Embryonic facial prominence (tissue), 1 donor: ENCODE data around the gene CDHR5.

Source experiments
- DNase-seq: peaks from one replicate; pipeline ENCODE4 v3.0.0-alpha.2; 2016; ENCODE audit errors: extremely low spot score

Gene CDHR5

GRCh38 chr11:611001-611996, 13.5 kb downstream of the CDHR5 start:
- no peak for DNase-seq

- no peak for DNase-seq
Measured at GRCh38 chr11:610146-610801, 14.5 kb downstream of the CDHR5 start.

DNA sequence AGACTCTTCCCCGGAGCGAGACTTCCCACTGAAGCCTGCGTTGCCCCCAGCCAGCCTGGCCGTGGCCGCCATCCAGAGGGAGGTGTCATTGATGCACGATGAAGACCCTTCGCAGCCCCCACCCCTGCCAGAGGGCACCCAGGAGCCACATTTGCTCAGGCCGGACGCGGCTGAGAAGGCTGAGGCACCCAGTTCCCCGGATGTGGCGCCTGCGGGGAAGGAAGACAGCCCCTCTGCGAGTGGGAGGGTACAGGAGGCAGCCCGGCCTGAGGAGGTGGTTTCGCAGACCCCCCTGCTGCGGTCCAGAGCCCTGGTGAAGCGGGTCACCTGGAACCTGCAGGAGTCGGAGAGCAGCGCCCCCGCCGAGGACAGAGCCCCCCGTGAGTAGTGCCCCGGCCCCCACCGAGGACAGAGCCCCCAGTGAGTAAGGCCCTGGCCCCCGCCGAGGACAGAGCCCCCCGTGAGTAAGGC, 15.4 kb downstream of the CDHR5 start:
- DNase-seq = no peak

GRCh38 chr11:608791-609251, 15.9 kb downstream of the CDHR5 start:
- DNase-seq = no peak

DNA sequence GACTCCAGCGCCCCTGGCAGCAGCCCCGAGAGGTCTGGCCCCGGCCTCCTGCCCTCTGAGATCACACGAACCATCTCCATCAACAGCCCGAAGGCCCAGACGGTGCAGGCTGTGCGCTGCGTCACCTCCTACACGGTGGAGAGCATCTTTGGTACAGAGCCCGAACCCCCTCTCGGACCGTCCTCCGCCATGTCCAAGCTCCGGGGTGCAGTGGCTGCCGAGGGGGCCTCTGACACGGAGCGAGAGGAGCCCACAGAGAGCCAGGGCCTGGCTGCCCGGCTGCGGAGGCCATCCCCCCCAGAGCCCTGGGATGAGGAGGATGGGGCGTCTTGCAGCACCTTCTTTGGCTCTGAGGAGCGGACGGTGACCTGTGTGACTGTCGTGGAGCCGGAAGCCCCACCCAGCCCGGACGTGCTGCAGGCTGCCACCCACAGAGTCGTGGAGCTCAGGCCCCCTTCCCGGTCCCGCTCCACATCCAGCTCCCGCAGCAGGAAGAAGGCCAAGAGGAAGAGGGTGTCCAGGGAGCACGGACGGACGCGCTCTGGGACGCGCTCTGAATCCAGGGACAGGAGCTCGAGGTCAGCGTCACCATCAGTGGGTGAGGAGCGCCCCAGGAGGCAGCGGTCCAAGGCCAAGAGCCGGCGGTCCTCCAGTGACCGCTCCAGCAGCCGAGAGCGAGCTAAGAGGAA, 16.6 kb downstream of the CDHR5 start:
- DNase-seq = no peak

GRCh38 chr11:607020-607780, 17.6 kb downstream of the CDHR5 start:
- DNase-seq = no peak

GRCh38 chr11:606245-606644, 18.5 kb downstream of the CDHR5 start:
- no peak for DNase-seq

GRCh38 chr11:605286-606129, 19.2 kb downstream of the CDHR5 start:
- no peak for DNase-seq

DNA sequence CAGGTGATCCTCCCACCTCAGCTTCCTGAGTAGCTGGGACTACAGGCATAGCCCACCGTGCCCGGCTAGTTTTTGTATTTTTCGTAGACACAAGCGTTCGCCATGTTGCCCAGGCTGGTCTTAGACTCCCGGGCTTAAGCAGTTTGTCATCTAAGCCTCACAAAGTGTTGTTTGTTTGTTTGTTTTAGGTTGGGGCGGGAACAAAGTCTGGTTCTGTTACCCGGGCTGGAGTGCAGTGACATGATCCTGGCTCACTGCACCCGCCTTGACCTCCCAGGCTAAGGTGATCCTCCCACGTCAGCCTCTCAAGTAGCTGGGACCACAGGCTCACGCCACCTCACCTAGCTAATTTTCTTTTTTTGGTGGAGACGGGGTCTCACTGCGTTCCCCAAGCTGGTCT, 21.6 kb downstream of the CDHR5 start:
- no peak for DNase-seq

GRCh38 chr11:601573-602245, 23.0 kb downstream of the CDHR5 start:
- DNase-seq = no peak

DNA sequence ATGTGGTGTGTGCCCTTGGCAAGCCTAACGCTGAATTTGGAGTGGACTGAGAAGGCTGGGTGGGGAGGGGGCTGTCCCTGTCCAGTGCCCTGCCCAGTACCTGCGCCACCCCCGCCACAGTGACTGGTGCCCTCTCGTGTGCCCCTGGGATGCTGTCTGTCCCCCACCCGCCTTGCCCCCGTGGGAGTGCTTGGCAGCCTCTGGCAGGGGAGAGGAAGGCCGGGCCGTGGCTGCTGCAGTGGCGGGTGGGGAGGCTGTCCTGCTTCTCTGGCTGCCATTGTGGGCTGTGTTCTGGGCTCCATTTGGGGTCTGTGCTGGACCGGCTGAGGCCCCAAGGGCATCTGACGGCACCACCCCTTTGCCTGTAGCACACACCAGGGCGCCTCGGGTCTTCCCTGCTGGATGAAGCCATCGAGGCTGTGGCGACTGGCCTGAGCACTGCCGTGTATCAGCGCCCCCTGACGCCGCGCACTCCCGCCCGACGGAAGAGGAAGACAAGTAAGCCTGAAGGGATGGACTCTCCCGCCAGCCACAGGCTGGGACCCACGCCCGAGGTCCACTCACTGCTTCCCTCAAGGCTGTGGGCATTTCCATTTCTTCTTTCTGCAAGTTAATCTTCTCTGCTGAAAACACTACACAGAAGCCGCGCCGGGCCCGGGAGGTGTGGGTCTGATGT, 26.6 kb downstream of the CDHR5 start:
- DNase-seq = no peak

GRCh38 chr11:597166-597725, 27.5 kb downstream of the CDHR5 start:
- DNase-seq = no peak

DNA sequence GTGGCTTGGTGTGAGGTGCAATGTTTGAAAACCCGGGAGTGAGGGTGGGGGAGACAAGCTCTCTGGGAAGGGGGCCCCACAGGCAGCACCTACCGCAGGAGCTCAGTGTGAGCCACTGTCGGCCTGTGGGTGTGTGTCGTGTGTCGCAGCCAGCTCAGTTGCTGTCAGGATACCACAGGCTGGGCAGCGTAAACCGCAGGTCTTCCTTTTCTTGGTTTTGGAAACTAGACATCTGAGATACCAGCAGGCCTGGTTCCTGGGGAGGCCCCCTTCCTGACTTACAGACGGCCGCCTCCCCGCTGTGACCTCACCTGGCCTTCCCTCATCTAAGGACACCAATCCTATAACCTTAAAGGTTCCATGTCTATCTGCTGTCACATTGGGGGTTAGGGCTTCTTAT, 28.4 kb downstream of the CDHR5 start:
- no peak for DNase-seq

DNA sequence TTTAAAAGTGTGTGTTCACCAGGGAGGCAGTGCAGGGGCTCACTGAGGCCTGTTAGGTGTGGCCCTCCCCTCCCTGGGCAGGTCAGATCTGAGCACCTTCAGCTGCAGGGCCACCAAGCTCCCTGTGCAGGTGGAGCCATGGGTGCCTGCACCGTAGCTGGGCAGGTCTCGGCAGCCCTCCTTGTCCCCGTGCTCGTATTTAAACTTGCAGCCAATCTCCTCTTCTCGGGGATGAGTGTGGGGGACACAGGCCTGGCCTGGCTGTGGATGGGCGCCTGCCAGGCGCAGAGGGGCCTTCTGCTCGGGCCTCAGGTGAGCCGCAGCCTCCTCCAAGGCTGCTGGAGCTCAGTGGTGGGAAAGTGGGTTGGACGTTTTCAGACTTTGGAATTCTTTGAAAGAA, 29.4 kb downstream of the CDHR5 start:
- no peak for DNase-seq

GRCh38 chr11:593347-593746, 31.4 kb downstream of the CDHR5 start:
- DNase-seq = no peak

DNA sequence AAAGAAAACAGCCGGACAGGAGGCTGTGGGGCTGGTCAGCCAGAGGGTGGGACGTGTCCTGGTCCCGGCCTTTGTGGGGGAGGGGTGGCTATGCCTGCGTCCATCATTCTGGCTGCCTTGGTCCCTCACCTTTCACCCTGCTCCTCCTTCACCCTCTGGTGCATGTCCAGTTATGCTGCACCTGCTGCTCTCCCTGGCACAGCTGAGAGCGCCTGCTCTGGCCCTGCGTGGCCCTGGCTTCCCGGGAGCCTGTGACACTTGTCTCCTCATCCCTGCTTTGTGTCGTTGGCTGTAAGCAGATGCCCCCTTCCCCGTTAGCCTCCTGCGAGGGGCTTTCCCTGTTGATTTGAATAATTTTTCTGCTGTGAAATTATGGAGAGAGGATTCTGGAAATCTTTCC, 31.8 kb downstream of the CDHR5 start:
- no peak for DNase-seq

- no peak for DNase-seq
Measured at GRCh38 chr11:592501-592900, 32.3 kb downstream of the CDHR5 start.

DNA sequence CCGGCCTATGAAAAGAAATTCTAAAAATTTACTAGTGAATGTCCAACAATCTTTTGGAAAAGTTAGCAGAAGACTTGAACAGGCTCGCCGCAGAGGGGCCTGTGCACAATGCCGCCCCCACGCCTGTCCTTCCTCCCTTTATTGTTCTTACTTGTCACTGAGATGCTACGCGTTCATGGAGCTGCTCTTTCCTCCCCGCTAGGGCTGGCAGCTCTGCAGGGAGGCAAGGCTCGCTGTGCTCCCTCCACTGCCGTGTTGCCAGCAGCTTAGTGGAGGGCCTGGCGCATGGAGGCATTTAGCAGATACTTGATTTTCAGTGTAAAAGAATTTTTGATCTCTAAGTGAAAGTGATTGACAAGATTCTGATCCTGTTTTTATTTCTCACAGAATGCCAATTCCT, 33.8 kb downstream of the CDHR5 start:
- no peak for DNase-seq

GRCh38 chr11:589798-590197, 35.0 kb downstream of the CDHR5 start:
- no peak for DNase-seq
